Panc1 (cell line): ENCODE measurements around the gene GC. TPM values are rescaled to one million over a fixed set of nuclear protein-coding genes. Genes with fewer than 3 reads are reported as not detected.

Experiments
- ATAC-seq: fragments of 200-7000 bp; cut with Tn5 transposase; 2 replicates; pipeline ENCODE4 v1.9.1; 2020; ENCODE audit warnings: mild to moderate bottlenecking, moderate library complexity
- BruUV-seq: library from RNA; stranded (reverse); fragments of 400-500 nt; replicated peaks from 2 replicates; lab custom pipeline; 2021; lab: Mats Ljungman, UMichigan
- CTCF ChIA-PET: fragments of 300-600 bp; sonication (Branson Sonifier 250); formaldehyde crosslinking; loops from one replicate; lab custom pipeline; 2022; ENCODE audit warnings: antibody characterized with exemption; lab: Charles Lee
- POLR2A ChIA-PET: fragments of 300-600 bp; sonication (Branson Sonifier 250); formaldehyde crosslinking; loops from one replicate; lab custom pipeline; 2022; ENCODE audit warnings: antibody characterized with exemption; lab: Charles Lee
- DNase-seq: peaks from one replicate; pipeline ENCODE4 v3.0.0-alpha.2; 2010; ENCODE audit warnings: low read depth, low spot score
- H3K27ac ChIP-seq: 2 replicates; pipeline ENCODE4 v1.5.1; 2011; ENCODE audit warnings: mild to moderate bottlenecking, low read length, inconsistent platforms
- H3K27me3 ChIP-seq: fragments of 200-500 bp; sonication (Bioruptor generic); 2 replicates; pipeline ENCODE4 v1.6.0; 2014; ENCODE audit warnings: low read length, inconsistent platforms; ENCODE audit not compliant: control insufficient read depth, insufficient read depth
- H3K36me3 ChIP-seq: fragments of 200-500 bp; sonication (Bioruptor generic); 2 replicates; pipeline ENCODE4 v1.5.1; 2014; ENCODE audit warnings: inconsistent platforms, mild to moderate bottlenecking, low read length, moderate library complexity; ENCODE audit not compliant: control insufficient read depth, insufficient read depth
- H3K4me1 ChIP-seq: 2 replicates; pipeline ENCODE4 v1.5.1; 2011; ENCODE audit warnings: inconsistent platforms, mild to moderate bottlenecking, low read length, moderate library complexity; ENCODE audit not compliant: control insufficient read depth, insufficient read depth
- H3K4me3 ChIP-seq, 2 experiments: 2 replicates each; pipeline ENCODE4 v1.5.1; 2011 to 2012; ENCODE audit warnings: low read depth in 2 of 2, low read length in 2 of 2, mild to moderate bottlenecking in 2 of 2, inconsistent platforms in 1 of 2, moderate library complexity in 1 of 2
- H3K9me3 ChIP-seq: fragments of 200-500 bp; sonication (Bioruptor generic); 2 replicates; pipeline ENCODE4 v1.5.1; 2014; ENCODE audit warnings: low read depth, mild to moderate bottlenecking, inconsistent platforms, low read length, moderate library complexity; ENCODE audit not compliant: control insufficient read depth, insufficient read depth
- CTCF ChIP-seq: fragments of 450-650 bp; IDR thresholded peaks from 2 replicates; pipeline ENCODE4 v1.5.1; 2017; ENCODE audit warnings: mild to moderate bottlenecking
- POLR2AphosphoS5 ChIP-seq: IDR thresholded peaks from 2 replicates; pipeline ENCODE4 v1.6.1; 2012; ENCODE audit warnings: mild to moderate bottlenecking, low read depth, low read length, moderate library complexity
- REST ChIP-seq, 2 experiments: IDR thresholded peaks; 2 replicates each; pipeline ENCODE4 v1.6.1; 2011 to 2012; ENCODE audit warnings: low read depth in 2 of 2, control low read depth in 1 of 2, low read length in 1 of 2, mild to moderate bottlenecking in 1 of 2, moderate library complexity in 1 of 2; ENCODE audit not compliant: insufficient read depth in 1 of 2
- SIN3A ChIP-seq: IDR thresholded peaks from 2 replicates; pipeline ENCODE4 v1.6.1; 2012; ENCODE audit warnings: low read depth, mild to moderate bottlenecking, low read length, moderate library complexity, borderline replicate concordance; ENCODE audit not compliant: insufficient read depth
- TCF7L2 ChIP-seq: IDR thresholded peaks from 2 replicates; pipeline ENCODE4 v1.6.1; 2011; ENCODE audit warnings: mild to moderate bottlenecking, low read depth, low read length, inconsistent platforms
- in situ Hi-C: cut with HindIII; loops from 2 replicates; pipeline ENCODE4 v1.10.0; 2016; ENCODE audit warnings: low sequenced_read_pairs, low pct_unique_long_range_greater_than_20kb
- intact Hi-C: fragments of 100-400 bp; cut with micrococcal nuclease; formaldehyde crosslinking; loops from one replicate; pipeline ENCODE4 v1.10.0; 2022; ENCODE audit not compliant: unreplicated experiment
- total RNA-seq: library from RNA; stranded (reverse); gene quantifications from one replicate; pipeline ENCODE4 v1.2.1, GENCODE V29; 2021; ENCODE audit not compliant: unreplicated experiment

GC gene
- total RNA-seq, 1 experiment from 2014 or later = 0.31 TPM

- intact Hi-C loops (no loop called here), in situ Hi-C loops (no loop called here)
- BruUV-seq = no TSS peak
- DNase-seq (no peak), ATAC-seq (no peak)
- no peaks in the 10 kb centered on the region for H3K27me3 ChIP-seq
- no peak overlapping the region for H3K27ac ChIP-seq
- CTCF ChIA-PET = no interaction called here
- no peak overlapping the region for H3K4me3 ChIP-seq
- POLR2A ChIA-PET = no interaction called here
- TF ChIP-seq TCF7L2 (no peak), SIN3A (no peak), POLR2AphosphoS5 (no peak), CTCF (no peak), REST (IDR thresholded peaks at IDR 0.05; ENCODE audit: insufficient read depth in 1 of 2, low read depth in 2 of 2, low read length in 1 of 2) (no peak)
- H3K9me3 ChIP-seq = no peaks in the 10 kb centered on the region
- H3K4me1 ChIP-seq = no peaks in the 10 kb centered on the region
- H3K36me3 ChIP-seq = no peaks in the 10 kb centered on the region
These were observed 48.2 kb upstream of the GC start for GRCh38 chr4:71832049-71832448.

- Histone ChIP-seq H3K4me3 (no peak overlapping the region), H3K36me3 (no peaks in the 10 kb centered on the region), H3K9me3 (no peaks in the 10 kb centered on the region), H3K4me1 (no peaks in the 10 kb centered on the region), H3K27ac (no peak overlapping the region), H3K27me3 (no peaks in the 10 kb centered on the region)
- CTCF ChIA-PET = no interaction called here
- POLR2A ChIA-PET = no interaction called here
- TF ChIP-seq SIN3A (no peak), REST (IDR thresholded peaks at IDR 0.05; ENCODE audit: insufficient read depth in 1 of 2, low read depth in 2 of 2, low read length in 1 of 2) (no peak), CTCF (no peak)
- intact Hi-C loops (no loop called here), in situ Hi-C loops (no loop called here)
- no peak for ATAC-seq
- DNase-seq = no peak
- no TSS peak for BruUV-seq
These were observed 46.8 kb upstream of the GC start for GRCh38 chr4:71830497-71831190.
